22Rv1 (cell line): ENCODE data around the gene MFGE8.

Experiments
- H3K27ac ChIP-seq: fragments of 450-650 bp; 2 replicates; pipeline ENCODE4 v1.5.1; 2017
- ZFX ChIP-seq: fragments of 450-650 bp; IDR thresholded peaks from 2 replicates; pipeline ENCODE4 v1.6.1; 2017; ENCODE audit warnings: antibody characterized with exemption, borderline replicate concordance
- TF ChIP-seq, protein P1 (sequence below): fragments of 450-650 bp; IDR thresholded peaks from 2 replicates; pipeline ENCODE4 v1.5.1; 2017; ENCODE audit warnings: mild to moderate bottlenecking

Gene MFGE8, protein sequence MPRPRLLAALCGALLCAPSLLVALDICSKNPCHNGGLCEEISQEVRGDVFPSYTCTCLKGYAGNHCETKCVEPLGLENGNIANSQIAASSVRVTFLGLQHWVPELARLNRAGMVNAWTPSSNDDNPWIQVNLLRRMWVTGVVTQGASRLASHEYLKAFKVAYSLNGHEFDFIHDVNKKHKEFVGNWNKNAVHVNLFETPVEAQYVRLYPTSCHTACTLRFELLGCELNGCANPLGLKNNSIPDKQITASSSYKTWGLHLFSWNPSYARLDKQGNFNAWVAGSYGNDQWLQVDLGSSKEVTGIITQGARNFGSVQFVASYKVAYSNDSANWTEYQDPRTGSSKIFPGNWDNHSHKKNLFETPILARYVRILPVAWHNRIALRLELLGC

DNA sequence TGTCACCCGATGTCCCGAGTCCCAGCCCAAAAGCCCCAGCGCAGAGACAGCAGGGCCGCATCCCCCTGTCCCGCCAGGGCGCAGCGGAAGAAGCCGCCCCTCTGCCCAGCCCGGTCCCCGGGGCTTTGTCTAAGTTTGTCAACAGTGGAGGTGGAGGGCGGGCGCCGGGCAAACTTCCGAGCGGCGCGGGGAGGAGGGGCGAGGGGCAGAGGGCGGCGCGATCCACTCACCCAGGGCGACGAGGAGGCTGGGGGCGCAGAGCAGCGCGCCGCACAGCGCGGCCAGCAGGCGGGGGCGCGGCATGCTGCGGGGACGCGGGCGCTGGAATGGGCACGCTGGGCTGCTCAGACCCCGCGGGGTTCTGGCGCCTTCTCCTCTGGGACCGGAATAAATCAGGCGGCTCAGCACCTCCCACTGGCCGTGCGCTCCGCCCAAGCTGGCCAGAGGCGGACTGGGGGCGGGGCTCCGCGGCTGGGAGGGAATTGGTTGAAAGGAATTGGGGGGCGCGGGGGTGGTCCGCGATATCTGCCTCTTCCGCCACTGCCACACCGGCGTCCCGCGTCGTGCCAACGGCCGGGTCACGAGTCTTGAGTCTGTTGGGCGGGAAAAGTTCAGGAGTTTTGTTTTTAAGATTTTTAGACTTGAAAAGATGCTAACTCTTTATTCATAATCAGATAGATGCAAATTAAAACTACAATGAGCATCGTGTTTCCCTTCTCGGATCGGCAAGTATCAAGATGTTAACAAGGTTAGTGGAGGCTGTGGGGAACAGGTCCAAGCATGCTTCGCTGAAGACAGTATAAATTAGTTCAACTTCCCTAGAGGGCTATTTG, at the start of gene MFGE8:
MFGE8 (minus strand) TSS at position 363 of the 833 bp plus-strand sequence; CDS start at position 303, 60 bp downstream.
- H3K27ac ChIP-seq = peak within 1 kb of the TSS; percentile 29
- TF ChIP-seq, protein P1, sequence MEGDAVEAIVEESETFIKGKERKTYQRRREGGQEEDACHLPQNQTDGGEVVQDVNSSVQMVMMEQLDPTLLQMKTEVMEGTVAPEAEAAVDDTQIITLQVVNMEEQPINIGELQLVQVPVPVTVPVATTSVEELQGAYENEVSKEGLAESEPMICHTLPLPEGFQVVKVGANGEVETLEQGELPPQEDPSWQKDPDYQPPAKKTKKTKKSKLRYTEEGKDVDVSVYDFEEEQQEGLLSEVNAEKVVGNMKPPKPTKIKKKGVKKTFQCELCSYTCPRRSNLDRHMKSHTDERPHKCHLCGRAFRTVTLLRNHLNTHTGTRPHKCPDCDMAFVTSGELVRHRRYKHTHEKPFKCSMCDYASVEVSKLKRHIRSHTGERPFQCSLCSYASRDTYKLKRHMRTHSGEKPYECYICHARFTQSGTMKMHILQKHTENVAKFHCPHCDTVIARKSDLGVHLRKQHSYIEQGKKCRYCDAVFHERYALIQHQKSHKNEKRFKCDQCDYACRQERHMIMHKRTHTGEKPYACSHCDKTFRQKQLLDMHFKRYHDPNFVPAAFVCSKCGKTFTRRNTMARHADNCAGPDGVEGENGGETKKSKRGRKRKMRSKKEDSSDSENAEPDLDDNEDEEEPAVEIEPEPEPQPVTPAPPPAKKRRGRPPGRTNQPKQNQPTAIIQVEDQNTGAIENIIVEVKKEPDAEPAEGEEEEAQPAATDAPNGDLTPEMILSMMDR = no peak; the same call in none of the 2 replicates

DNA sequence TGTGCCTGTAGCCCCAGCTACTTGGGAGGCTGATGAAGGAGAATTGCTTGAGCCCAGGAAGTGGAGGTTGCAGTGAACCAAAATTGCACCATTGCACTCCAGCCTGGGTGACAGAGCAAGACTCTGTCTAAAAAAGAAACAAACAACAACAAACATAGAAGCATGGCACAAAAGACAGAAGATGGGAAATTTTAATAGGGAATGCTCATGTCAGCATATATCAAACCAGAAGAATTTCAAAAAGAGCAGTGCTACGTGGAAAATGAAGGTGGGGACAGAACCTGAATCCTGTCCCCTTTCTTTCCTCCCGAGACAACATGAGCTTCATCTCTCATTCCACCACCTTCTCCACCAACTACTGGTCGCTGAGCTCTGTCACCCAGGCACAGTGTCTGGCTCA, 46.3 kb upstream of the MFGE8 start:
- TF ChIP-seq, protein P1 = no peak
- no peak for TF ChIP-seq ZFX
- H3K27ac ChIP-seq = no peak overlapping the region

DNA sequence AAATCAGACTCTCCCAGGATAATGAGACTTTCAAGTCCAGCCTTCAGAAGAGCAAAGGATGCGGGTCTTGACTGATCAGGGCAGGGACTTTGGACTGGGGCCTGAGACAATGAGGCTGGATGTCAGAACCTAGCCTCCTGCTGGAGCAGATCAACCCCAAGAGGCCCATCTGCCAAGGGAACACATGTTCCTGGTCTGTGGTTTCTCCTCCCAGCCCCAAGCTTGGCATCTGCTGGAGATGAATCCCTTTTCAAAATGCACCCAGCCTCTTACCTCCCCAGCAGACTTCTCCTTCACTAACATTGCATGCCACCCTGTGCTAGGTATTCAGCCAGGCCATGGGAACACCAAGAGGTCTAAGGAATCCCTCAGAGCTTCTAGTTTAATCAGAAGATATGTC, 43.7 kb upstream of the MFGE8 start:
- TF ChIP-seq, protein P1 = no peak
- TF ChIP-seq ZFX = no peak
- no peak overlapping the region for H3K27ac ChIP-seq

DNA sequence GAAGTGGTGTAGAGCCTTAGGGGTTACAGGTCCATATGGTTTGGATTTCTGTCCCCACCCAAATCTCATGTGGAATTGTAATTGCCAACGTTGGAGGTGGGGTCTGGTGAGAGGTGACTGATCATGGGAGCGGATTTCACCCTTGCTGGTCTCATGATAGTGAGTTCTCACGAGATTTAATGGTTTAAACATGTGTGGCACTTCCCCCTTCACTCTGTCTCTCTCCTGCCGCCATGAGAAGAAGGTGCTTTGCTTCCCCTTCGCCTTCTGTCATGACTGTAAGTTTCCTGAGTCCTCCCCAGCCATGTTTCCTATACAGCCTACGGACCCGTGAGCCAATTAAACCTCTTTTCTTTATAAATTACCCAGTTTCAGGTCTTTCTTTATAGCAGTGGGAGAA, 43.1 kb upstream of the MFGE8 start:
- no peak overlapping the region for H3K27ac ChIP-seq
- TF ChIP-seq, protein P1 = no peak
- TF ChIP-seq ZFX = no peak

DNA sequence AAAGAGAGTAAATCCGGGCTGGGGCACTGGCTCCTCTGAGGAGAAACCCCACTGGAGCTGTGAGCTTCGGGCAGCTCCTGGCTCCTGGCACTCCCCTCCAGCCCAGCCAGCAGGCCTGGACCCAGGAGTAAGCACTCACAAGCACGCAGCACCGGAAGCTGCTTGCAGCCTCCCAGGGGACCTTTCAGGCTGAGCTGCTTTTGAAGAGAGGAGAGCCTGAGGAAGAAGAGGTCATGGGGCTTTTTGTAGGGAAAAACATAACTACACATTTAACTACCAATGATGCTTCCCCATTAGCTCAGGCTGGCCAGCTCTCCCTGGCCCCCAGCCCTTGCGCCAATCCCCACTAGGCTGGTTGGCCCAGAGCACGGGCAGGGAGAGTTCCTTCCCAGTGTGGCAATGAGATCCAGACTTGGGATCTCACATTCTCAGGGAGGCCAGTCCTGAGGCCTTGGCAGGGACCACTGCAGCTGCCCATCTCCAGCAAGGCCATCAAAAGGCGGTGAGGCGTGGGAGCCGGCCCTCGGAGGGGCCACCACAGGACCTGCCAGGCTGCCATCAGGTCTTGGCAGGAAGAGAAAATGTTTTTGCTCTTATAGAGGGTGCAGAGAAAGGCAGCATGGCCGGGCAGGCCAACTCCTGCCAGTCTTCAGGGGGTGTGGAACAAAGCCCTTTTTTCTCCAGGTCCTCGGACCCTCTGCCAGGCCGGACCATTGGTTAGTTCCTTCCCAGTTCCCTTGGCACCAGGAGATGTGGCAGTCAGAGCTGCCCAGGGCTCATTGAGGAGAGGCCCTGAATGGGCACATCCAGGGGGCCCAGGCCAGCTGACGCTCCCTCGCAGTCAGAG, 41.5 kb upstream of the MFGE8 start:
- no peak overlapping the region for H3K27ac ChIP-seq
- TF ChIP-seq ZFX = no peak
- TF ChIP-seq, protein P1 = no peak

DNA sequence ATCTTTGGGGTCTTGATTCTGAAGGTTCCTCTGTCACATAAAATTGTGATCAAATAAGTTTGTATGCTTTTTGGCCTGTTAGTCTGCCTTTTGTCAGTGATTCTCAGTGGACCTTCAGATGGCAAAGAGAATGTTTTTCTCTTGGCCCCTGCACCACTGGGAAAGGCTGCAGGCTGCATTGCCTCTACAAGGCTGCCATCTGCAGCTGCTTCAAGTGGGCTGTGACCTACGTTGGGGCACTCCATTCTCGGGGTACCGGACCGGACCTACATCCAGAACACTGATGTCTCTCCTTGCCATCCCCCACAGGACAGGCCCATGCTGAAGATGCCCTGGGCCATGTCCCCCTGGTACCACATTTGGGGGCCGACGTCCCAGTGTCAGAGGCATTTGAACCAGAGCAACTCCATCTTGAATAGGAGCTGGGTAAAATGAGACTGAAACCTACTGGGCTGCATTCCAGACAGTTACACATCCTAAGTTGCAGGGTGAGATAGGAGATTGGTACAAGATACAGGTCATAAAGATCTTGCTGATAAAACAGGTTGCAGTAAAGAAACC, 37.5 kb upstream of the MFGE8 start:
- no peak overlapping the region for H3K27ac ChIP-seq
- no peak for TF ChIP-seq ZFX
- TF ChIP-seq, protein P1 = no peak
